GM12891 (cell line): ENCODE results near the gene SIAH1.

ENCODE experiments used
- DNase-seq: peaks from one replicate; pipeline ENCODE4 v3.0.0; 2011; ENCODE audit warnings: low spot score; ENCODE audit not compliant: insufficient read length
- FAIRE-seq: peaks from 2 replicates; lab custom pipeline; 2011; peaks lifted over from hg19 to GRCh38; lab: Jason Lieb, UNC
- PAX5 ChIP-seq: IDR thresholded peaks from 2 replicates; pipeline ENCODE4 v1.6.1; 2011; ENCODE audit warnings: low read length, moderate library complexity, mild to moderate bottlenecking; ENCODE audit not compliant: insufficient read depth, severe bottlenecking
- POLR2A ChIP-seq: IDR thresholded peaks from 2 replicates; pipeline ENCODE4 v1.6.1; 2011; ENCODE audit warnings: low read depth, low read length, control low read depth
- POLR2AphosphoS5 ChIP-seq: IDR thresholded peaks from 2 replicates; pipeline ENCODE4 v1.6.1; 2011; ENCODE audit warnings: low read depth, low read length, control low read depth
- POU2F2 ChIP-seq: IDR thresholded peaks from 2 replicates; pipeline ENCODE4 v1.6.1; 2011; ENCODE audit warnings: low read depth, mild to moderate bottlenecking, control low read depth, low read length, moderate library complexity
- SPI1 ChIP-seq: IDR thresholded peaks from 2 replicates; pipeline ENCODE4 v1.6.1; 2011; ENCODE audit warnings: low read depth, low read length, control low read depth
- TAF1 ChIP-seq: IDR thresholded peaks from 2 replicates; pipeline ENCODE4 v1.6.1; 2011; ENCODE audit warnings: low read depth, low read length, control low read depth

Gene SIAH1

GRCh38 chr16:48394355-48394703, 9.1 kb upstream of the SIAH1 start:
- FAIRE-seq (no peak), DNase-seq (no peak)
- TF ChIP-seq PAX5, result no peak
- TF ChIP-seq TAF1, result no peak
- no peak for TF ChIP-seq SPI1
- TF ChIP-seq POU2F2, result no peak
- no peak for TF ChIP-seq POLR2AphosphoS5
- no peak for TF ChIP-seq POLR2A

GRCh38 chr16:48393485-48394354, 8.5 kb upstream of the SIAH1 start:
- DNase-seq (no peak), FAIRE-seq (no peak)
- TF ChIP-seq POU2F2 (no peak), SPI1 (no peak), POLR2AphosphoS5 (no peak), PAX5 (no peak), POLR2A (no peak), TAF1 (no peak)

GRCh38 chr16:48392407-48392806, 7.2 kb upstream of the SIAH1 start:
- FAIRE-seq, result no peak
- no peak for DNase-seq

GRCh38 chr16:48386559-48387312, 1.5 kb upstream of the SIAH1 start:
- no peak for TF ChIP-seq SPI1
- no peak for TF ChIP-seq POLR2A
- no peak for TF ChIP-seq PAX5
- TF ChIP-seq TAF1, result no peak
- no peak for TF ChIP-seq POLR2AphosphoS5
- no peak for TF ChIP-seq POU2F2
- no peak for FAIRE-seq
- DNase-seq, result no peak

More at GRCh38 chr16:48392407-48392806, 7.2 kb upstream of the SIAH1 start:
- TF ChIP-seq TAF1 (no peak), SPI1 (no peak), POLR2A (no peak), POLR2AphosphoS5 (no peak), PAX5 (no peak), POU2F2 (no peak)

- TF ChIP-seq POLR2A (no peak), POLR2AphosphoS5 (no peak)
- peak; percentile 58 for DNase-seq
- FAIRE-seq, result peak; percentile 45
These were observed 527 bp downstream of the SIAH1 start for GRCh38 chr16:48384520-48385252.

GRCh38 chr16:48383877-48384519, 1.2 kb downstream of the SIAH1 start:
- no peak for TF ChIP-seq PAX5
- TF ChIP-seq POLR2AphosphoS5, result no peak
- TF ChIP-seq SPI1, result no peak
- no peak for TF ChIP-seq POU2F2
- TF ChIP-seq TAF1, result no peak
- TF ChIP-seq POLR2A, result no peak
- FAIRE-seq (peak; percentile 70), DNase-seq (no peak)

- no peak for DNase-seq
- TF ChIP-seq TAF1, result no peak
- TF ChIP-seq POLR2AphosphoS5, result no peak
- no peak for TF ChIP-seq POLR2A
- no peak for TF ChIP-seq SPI1
- no peak for TF ChIP-seq PAX5
- TF ChIP-seq POU2F2, result no peak
- FAIRE-seq, result no peak
These were observed 2.0 kb downstream of the SIAH1 start for GRCh38 chr16:48383009-48383876.

- DNase-seq (no peak), FAIRE-seq (no peak)
- TF ChIP-seq PAX5 (no peak), POU2F2 (no peak), TAF1 (no peak), POLR2A (no peak), POLR2AphosphoS5 (no peak), SPI1 (no peak)
These were observed 3.1 kb downstream of the SIAH1 start for GRCh38 chr16:48382131-48382530.
